Neural cell (in vitro differentiated cells): ENCODE data around the gene ATP8B4. TPM values are rescaled to one million over a fixed set of nuclear protein-coding genes. Genes with fewer than 3 reads are reported as not detected.

ENCODE experiments used
- H2AFZ ChIP-seq: fragments of 200-600, 300-800 bp; sonication (generic), shearing (Covaris generic); 2 replicates; pipeline ENCODE4 v1.6.0; 2014; ENCODE audit warnings: low read depth, mild to moderate bottlenecking, antibody characterized with exemption, low read length, moderate library complexity
- H3F3A ChIP-seq: fragments of 200-600 bp; shearing (Covaris generic); 2 replicates; pipeline ENCODE4 v1.6.1; 2016; ENCODE audit warnings: mild to moderate bottlenecking, moderate library complexity, mixed read lengths, antibody characterized with exemption, low read length; ENCODE audit not compliant: insufficient read depth, poor library complexity, severe bottlenecking
- H3K27ac ChIP-seq: fragments of 200-600, 300-800 bp; sonication (generic), shearing (Covaris generic); 2 replicates; pipeline ENCODE4 v1.5.1; 2014; ENCODE audit warnings: mild to moderate bottlenecking, low read length, moderate library complexity
- H3K27me3 ChIP-seq: fragments of 300-800, 200-600 bp; sonication (generic), shearing (Covaris generic); 2 replicates; pipeline ENCODE4 v1.6.0; 2014; ENCODE audit warnings: mild to moderate bottlenecking, low read depth, low read length, moderate library complexity; ENCODE audit not compliant: insufficient read depth
- H3K36me3 ChIP-seq: fragments of 300-800, 200-600 bp; sonication (generic), shearing (Covaris generic); 2 replicates; pipeline ENCODE4 v1.5.1; 2014; ENCODE audit warnings: mild to moderate bottlenecking, antibody characterized with exemption, low read length, moderate library complexity; ENCODE audit not compliant: insufficient read depth
- H3K4me2 ChIP-seq: fragments of 300-800, 200-600 bp; sonication (generic), shearing (Covaris generic); 2 replicates; pipeline ENCODE4 v1.6.0; 2014; ENCODE audit warnings: mild to moderate bottlenecking, low read length
- H3K4me3 ChIP-seq: fragments of 300-800, 200-600 bp; sonication (generic), shearing (Covaris generic); 2 replicates; pipeline ENCODE4 v1.5.1; 2014; ENCODE audit warnings: mild to moderate bottlenecking, low read length, moderate library complexity
- H3K79me2 ChIP-seq: fragments of 200-600 bp; shearing (Covaris generic); replicated peaks from 2 replicates; pipeline ENCODE4 v1.6.0; 2014; ENCODE audit warnings: mild to moderate bottlenecking, low read length, moderate library complexity; ENCODE audit not compliant: insufficient read depth
- H3K9ac ChIP-seq: fragments of 300-800, 200-600 bp; sonication (generic), shearing (Covaris generic); 2 replicates; pipeline ENCODE4 v1.6.1; 2016; ENCODE audit warnings: mild to moderate bottlenecking, low read length, mixed read lengths
- H3K9me2 ChIP-seq: fragments of 200-600 bp; shearing (Covaris generic); 2 replicates; pipeline ENCODE4 v1.6.1; 2016; ENCODE audit warnings: mild to moderate bottlenecking, low read length, mixed read lengths; ENCODE audit not compliant: insufficient read depth
- H3K9me3 ChIP-seq: fragments of 200-600, 300-800 bp; sonication (generic), shearing (Covaris generic); 2 replicates; pipeline ENCODE4 v1.6.1; 2016; ENCODE audit warnings: mild to moderate bottlenecking, mixed run types, low read length, moderate library complexity, mixed read lengths
- H4K20me1 ChIP-seq: fragments of 200-600 bp; shearing (Covaris generic); 2 replicates; pipeline ENCODE4 v1.6.1; 2016; ENCODE audit warnings: mild to moderate bottlenecking, mixed run types; ENCODE audit not compliant: insufficient read depth
- EP300 ChIP-seq: fragments of 450-650 bp; conservative IDR thresholded peaks from 2 replicates; pipeline ENCODE4 v1.6.1; 2014; ENCODE audit warnings: antibody characterized with exemption, mild to moderate bottlenecking, moderate library complexity; ENCODE audit not compliant: poor library complexity, severe bottlenecking
- EZH2 ChIP-seq: fragments of 200-600, 300-800 bp; shearing (Covaris generic), sonication (generic); IDR thresholded peaks from 2 replicates; pipeline ENCODE4 v1.6.1; 2014; ENCODE audit warnings: antibody characterized with exemption, low read length, borderline replicate concordance, mild to moderate bottlenecking; ENCODE audit not compliant: insufficient read depth, poor library complexity, severe bottlenecking
- MXI1 ChIP-seq: fragments of 450-650 bp; conservative IDR thresholded peaks from 2 replicates; pipeline ENCODE4 v1.6.1; 2014; ENCODE audit warnings: antibody characterized with exemption, mild to moderate bottlenecking; ENCODE audit not compliant: poor library complexity, severe bottlenecking
- POLR2AphosphoS5 ChIP-seq: IDR thresholded peaks from 2 replicates; pipeline ENCODE4 v1.6.1; 2012
- RAD21 ChIP-seq: fragments of 450-650 bp; conservative IDR thresholded peaks from 2 replicates; pipeline ENCODE4 v1.6.1; 2014; ENCODE audit warnings: antibody characterized with exemption, mild to moderate bottlenecking, moderate library complexity
- SMC3 ChIP-seq: fragments of 450-650 bp; conservative IDR thresholded peaks from 2 replicates; pipeline ENCODE4 v1.6.1; 2014; ENCODE audit warnings: antibody characterized with exemption, mild to moderate bottlenecking, moderate library complexity; ENCODE audit not compliant: poor library complexity
- TAF1 ChIP-seq: IDR thresholded peaks from 2 replicates; pipeline ENCODE4 v1.6.1; 2012; ENCODE audit warnings: low read depth
- polyA plus RNA-seq: library from polyadenylated mRNA; depleted of rRNA; stranded (reverse); fragments of >200 nt; gene quantifications from 2 replicates; pipeline ENCODE4 v1.2.3, GENCODE V29; 2014
- TF ChIP-seq, protein P1 (sequence below): fragments of 450-650 bp; IDR thresholded peaks from 2 replicates; pipeline ENCODE4 v1.5.1; 2014; ENCODE audit warnings: antibody characterized with exemption, mild to moderate bottlenecking, moderate library complexity; ENCODE audit not compliant: poor library complexity, severe bottlenecking
- TF ChIP-seq, protein P2 (sequence below): IDR thresholded peaks from 2 replicates; pipeline ENCODE4 v1.6.1; 2012; ENCODE audit warnings: borderline replicate concordance

Gene ATP8B4
- polyA plus RNA-seq, 1 donor from 2014 or later, result 2.9 TPM

DNA sequence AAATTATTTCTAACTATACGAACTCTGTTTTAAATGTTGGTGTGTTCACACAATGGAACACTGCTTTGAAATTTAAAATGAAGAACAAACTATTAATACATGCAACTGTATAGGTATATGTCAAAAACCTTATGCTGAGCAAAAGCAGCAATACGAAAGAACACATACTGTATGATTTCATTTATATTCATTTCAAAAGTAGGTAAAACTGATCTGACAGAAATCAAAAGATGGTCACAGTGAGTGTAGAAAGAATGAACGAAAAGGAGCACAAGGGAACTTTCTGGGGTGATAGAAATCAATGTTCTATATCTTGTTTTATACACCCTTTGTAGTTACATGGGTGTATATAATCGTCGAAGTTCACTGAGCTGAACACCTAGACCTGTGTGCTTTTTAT lies 12.6 kb downstream of the ATP8B4 start:
- Histone ChIP-seq H3K79me2 (no peaks in the 10 kb centered on the region), H3F3A (no peaks in the 10 kb centered on the region), H3K4me2 (no peak overlapping the region), H3K27me3 (no peaks in the 10 kb centered on the region), H3K4me3 (no peak overlapping the region), H3K27ac (no peak overlapping the region), H3K9me2 (no peaks in the 10 kb centered on the region), H3K36me3 (no peaks in the 10 kb centered on the region), H4K20me1 (no peaks in the 10 kb centered on the region), H3K9me3 (no peaks in the 10 kb centered on the region), H2AFZ (no peak overlapping the region), H3K9ac (no peak overlapping the region)
- TF ChIP-seq SMC3, result no peak

GRCh38 chr15:50100486-50100885 lies 18.5 kb downstream of the ATP8B4 start:
- H4K20me1 ChIP-seq, result no peaks in the 10 kb centered on the region
- H3K27ac ChIP-seq, result no peak overlapping the region
- no peaks in the 10 kb centered on the region for H3K27me3 ChIP-seq
- no peaks in the 10 kb centered on the region for H3K36me3 ChIP-seq
- no peak for TF ChIP-seq EP300
- TF ChIP-seq MXI1, result no peak
- no peak for TF ChIP-seq RAD21
- no peak for TF ChIP-seq EZH2
- no peak for TF ChIP-seq POLR2AphosphoS5
- no peak for TF ChIP-seq TAF1
- TF ChIP-seq, protein P1, sequence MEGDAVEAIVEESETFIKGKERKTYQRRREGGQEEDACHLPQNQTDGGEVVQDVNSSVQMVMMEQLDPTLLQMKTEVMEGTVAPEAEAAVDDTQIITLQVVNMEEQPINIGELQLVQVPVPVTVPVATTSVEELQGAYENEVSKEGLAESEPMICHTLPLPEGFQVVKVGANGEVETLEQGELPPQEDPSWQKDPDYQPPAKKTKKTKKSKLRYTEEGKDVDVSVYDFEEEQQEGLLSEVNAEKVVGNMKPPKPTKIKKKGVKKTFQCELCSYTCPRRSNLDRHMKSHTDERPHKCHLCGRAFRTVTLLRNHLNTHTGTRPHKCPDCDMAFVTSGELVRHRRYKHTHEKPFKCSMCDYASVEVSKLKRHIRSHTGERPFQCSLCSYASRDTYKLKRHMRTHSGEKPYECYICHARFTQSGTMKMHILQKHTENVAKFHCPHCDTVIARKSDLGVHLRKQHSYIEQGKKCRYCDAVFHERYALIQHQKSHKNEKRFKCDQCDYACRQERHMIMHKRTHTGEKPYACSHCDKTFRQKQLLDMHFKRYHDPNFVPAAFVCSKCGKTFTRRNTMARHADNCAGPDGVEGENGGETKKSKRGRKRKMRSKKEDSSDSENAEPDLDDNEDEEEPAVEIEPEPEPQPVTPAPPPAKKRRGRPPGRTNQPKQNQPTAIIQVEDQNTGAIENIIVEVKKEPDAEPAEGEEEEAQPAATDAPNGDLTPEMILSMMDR, result no peak
- TF ChIP-seq, protein P2, sequence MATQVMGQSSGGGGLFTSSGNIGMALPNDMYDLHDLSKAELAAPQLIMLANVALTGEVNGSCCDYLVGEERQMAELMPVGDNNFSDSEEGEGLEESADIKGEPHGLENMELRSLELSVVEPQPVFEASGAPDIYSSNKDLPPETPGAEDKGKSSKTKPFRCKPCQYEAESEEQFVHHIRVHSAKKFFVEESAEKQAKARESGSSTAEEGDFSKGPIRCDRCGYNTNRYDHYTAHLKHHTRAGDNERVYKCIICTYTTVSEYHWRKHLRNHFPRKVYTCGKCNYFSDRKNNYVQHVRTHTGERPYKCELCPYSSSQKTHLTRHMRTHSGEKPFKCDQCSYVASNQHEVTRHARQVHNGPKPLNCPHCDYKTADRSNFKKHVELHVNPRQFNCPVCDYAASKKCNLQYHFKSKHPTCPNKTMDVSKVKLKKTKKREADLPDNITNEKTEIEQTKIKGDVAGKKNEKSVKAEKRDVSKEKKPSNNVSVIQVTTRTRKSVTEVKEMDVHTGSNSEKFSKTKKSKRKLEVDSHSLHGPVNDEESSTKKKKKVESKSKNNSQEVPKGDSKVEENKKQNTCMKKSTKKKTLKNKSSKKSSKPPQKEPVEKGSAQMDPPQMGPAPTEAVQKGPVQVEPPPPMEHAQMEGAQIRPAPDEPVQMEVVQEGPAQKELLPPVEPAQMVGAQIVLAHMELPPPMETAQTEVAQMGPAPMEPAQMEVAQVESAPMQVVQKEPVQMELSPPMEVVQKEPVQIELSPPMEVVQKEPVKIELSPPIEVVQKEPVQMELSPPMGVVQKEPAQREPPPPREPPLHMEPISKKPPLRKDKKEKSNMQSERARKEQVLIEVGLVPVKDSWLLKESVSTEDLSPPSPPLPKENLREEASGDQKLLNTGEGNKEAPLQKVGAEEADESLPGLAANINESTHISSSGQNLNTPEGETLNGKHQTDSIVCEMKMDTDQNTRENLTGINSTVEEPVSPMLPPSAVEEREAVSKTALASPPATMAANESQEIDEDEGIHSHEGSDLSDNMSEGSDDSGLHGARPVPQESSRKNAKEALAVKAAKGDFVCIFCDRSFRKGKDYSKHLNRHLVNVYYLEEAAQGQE, result no peak
- TF ChIP-seq SMC3, result no peak
- H3K4me2 ChIP-seq, result no peak overlapping the region
- H3K4me3 ChIP-seq, result no peak overlapping the region
- no peaks in the 10 kb centered on the region for H3K9me2 ChIP-seq
- no peak overlapping the region for H3K9ac ChIP-seq
- no peak overlapping the region for H2AFZ ChIP-seq
- no peaks in the 10 kb centered on the region for H3F3A ChIP-seq
- no peaks in the 10 kb centered on the region for H3K79me2 ChIP-seq
- no peaks in the 10 kb centered on the region for H3K9me3 ChIP-seq

DNA sequence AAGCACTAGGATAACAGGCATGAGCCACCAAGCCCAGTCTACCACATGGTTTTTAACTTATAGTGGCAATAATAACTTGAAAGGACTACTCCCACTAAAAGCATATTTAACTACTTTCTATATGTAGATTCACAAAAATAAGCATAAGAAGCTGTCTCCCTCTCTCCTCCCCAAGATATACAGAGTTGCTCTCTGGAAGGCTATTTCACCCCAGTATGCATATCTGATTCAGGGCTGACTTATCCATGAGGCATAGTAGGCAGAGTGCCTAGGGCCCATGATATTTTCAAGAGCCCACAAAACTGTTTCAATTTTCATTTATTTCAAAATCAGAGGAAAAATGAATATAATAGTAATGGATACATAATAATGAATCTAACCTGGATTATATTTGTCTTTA lies 20.5 kb downstream of the ATP8B4 start:
- no peaks in the 10 kb centered on the region for H3K9me2 ChIP-seq
- no peak overlapping the region for H3K9ac ChIP-seq
- H3K79me2 ChIP-seq, result no peaks in the 10 kb centered on the region
- no peaks in the 10 kb centered on the region for H4K20me1 ChIP-seq
- H3K4me3 ChIP-seq, result no peak overlapping the region
- H3F3A ChIP-seq, result no peaks in the 10 kb centered on the region
- no peaks in the 10 kb centered on the region for H3K27me3 ChIP-seq
- H3K9me3 ChIP-seq, result no peaks in the 10 kb centered on the region
- TF ChIP-seq TAF1 (no peak), POLR2AphosphoS5 (no peak)
- H2AFZ ChIP-seq, result no peak overlapping the region
- no peak overlapping the region for H3K27ac ChIP-seq
- no peaks in the 10 kb centered on the region for H3K36me3 ChIP-seq
- no peak overlapping the region for H3K4me2 ChIP-seq
